ENCODE measurements around the gene SCML1. TPM values are rescaled to one million over a fixed set of nuclear protein-coding genes. Genes with fewer than 3 reads are reported as not detected.

The SCML1 gene
- total and polyA plus RNA-seq, 10 of the 15 experiments (the other 5 are each of a cell fraction or from before 2014, with no cell fraction given): 0.62 to 48.3 (median 1.6) TPM

GRCh38 chrX:17713288-17713687 lies 24.0 kb upstream of the SCML1 start:
- intact Hi-C loops (cut with micrococcal nuclease; ENCODE audit: unreplicated experiment): no loop called here
- DNase-seq (ENCODE audit: low read depth, low spot score): no peak
- no TSS peak for BruUV-seq (replicated peaks)
- H3K79me2 ChIP-seq (ENCODE audit: control insufficient read depth, insufficient read depth, low read length): no peaks in the 10 kb centered on the region
- H3K27ac ChIP-seq (ENCODE audit: control insufficient read depth, insufficient read depth): no peak overlapping the region
- H2AFZ ChIP-seq (ENCODE audit: control insufficient read depth, low read depth, low read length): no peak overlapping the region
- POLR2A ChIA-PET: interaction anchor here (0.7 kb wide), 1 partner anchor 117 kb away, joined by 3 read pairs; no protein-coding TSS in a partner anchor
- TF ChIP-seq PAX5 (IDR thresholded peaks at IDR 0.05; ENCODE audit: borderline replicate concordance, low read depth, low read length) (no peak), TCF7 (IDR thresholded peaks at IDR 0.05; ENCODE audit: borderline replicate concordance) (no peak), TARDBP (IDR thresholded peaks at IDR 0.05; ENCODE audit: borderline replicate concordance) (no peak), FOS (IDR thresholded peaks at IDR 0.05; ENCODE audit: borderline replicate concordance, extremely low read depth, insufficient read length) (no peak), ASH2L (IDR thresholded peaks at IDR 0.05; ENCODE audit: borderline replicate concordance, low read depth) (no peak), FOXK2 (IDR thresholded peaks at IDR 0.05) (no peak), SRF (IDR thresholded peaks at IDR 0.05; ENCODE audit: low read depth in 2 of 2, low read length in 2 of 2) (no peak), IKZF2 (IDR thresholded peaks at IDR 0.05) (no peak)
- SMC1A ChIA-PET (ENCODE audit: uncharacterized antibody, unreplicated experiment): no interaction called here
- H3K9ac ChIP-seq (ENCODE audit: control insufficient read depth, insufficient read depth, low read length): no peak overlapping the region
- no peaks in the 10 kb centered on the region for H3K36me3 ChIP-seq (ENCODE audit: control insufficient read depth in 2 of 2, insufficient read depth in 2 of 2, low read length in 1 of 2)
- H3K4me2 ChIP-seq (ENCODE audit: control insufficient read depth, insufficient read depth): no peak overlapping the region
- H3K4me3 ChIP-seq: no peak overlapping the region
- no peak for FAIRE-seq
- H3K4me1 ChIP-seq (ENCODE audit: control insufficient read depth, insufficient read depth, low read length): no peaks in the 10 kb centered on the region
- no peak for ATAC-seq
- CTCF ChIA-PET: no interaction called here
- RAD21 ChIA-PET (ENCODE audit: unreplicated experiment): no interaction called here
- H4K20me1 ChIP-seq (ENCODE audit: control insufficient read depth, insufficient read depth): no peaks in the 10 kb centered on the region
- in situ Hi-C loops (cut with MboI): no loop called here
- WGBS (ENCODE audit: insufficient coverage, insufficient replicate concordance, low lambda C conversion rate, missing lambda C conversion rate): 5% methylated on average over 2 of the region's 2 CpGs
- no peaks in the 10 kb centered on the region for H3K9me3 ChIP-seq (replicated peaks; ENCODE audit: control insufficient read depth, insufficient read depth, low read length)
- no peaks in the 10 kb centered on the region for H3K27me3 ChIP-seq (replicated peaks in 1 of 2; ENCODE audit: control insufficient read depth in 2 of 2, insufficient read depth in 2 of 2, low read length in 1 of 2)

- no peak overlapping the region for H2AFZ ChIP-seq (ENCODE audit: control insufficient read depth, low read depth, low read length)
- BruUV-seq (replicated peaks): no TSS peak
- H3K4me1 ChIP-seq (ENCODE audit: control insufficient read depth, insufficient read depth, low read length): no peaks in the 10 kb centered on the region
- H3K4me3 ChIP-seq: no peak overlapping the region
- ChIA-PET SMC1A (ENCODE audit: uncharacterized antibody, unreplicated experiment) (no interaction called here), POLR2A (no interaction called here), RAD21 (ENCODE audit: unreplicated experiment) (no interaction called here), CTCF (no interaction called here)
- TF ChIP-seq HDAC2 (IDR thresholded peaks at IDR 0.05) (no peak), RUNX3 (IDR thresholded peaks at IDR 0.05; ENCODE audit: low read length) (no peak), DPF2 (IDR thresholded peaks at IDR 0.05) (no peak), KLF5 (IDR thresholded peaks at IDR 0.05; ENCODE audit: partially characterized antibody) (no peak), FOS (IDR thresholded peaks at IDR 0.05; ENCODE audit: borderline replicate concordance, extremely low read depth, insufficient read length) (no peak), SP1 (IDR thresholded peaks at IDR 0.05; ENCODE audit: low read depth, low read length) (no peak), TCF7 (IDR thresholded peaks at IDR 0.05; ENCODE audit: borderline replicate concordance) (no peak), ZBED1 (IDR thresholded peaks at IDR 0.05; ENCODE audit: borderline replicate concordance) (no peak), ESRRA (IDR thresholded peaks at IDR 0.05; ENCODE audit: low read length) (no peak), MTA2 (IDR thresholded peaks at IDR 0.05; ENCODE audit: low read depth) (no peak), ASH2L (IDR thresholded peaks at IDR 0.05; ENCODE audit: borderline replicate concordance, low read depth) (no peak), BCL11A (IDR thresholded peaks at IDR 0.05; ENCODE audit: low read depth, low read length) (no peak)
- TF ChIP-seq, protein P1, sequence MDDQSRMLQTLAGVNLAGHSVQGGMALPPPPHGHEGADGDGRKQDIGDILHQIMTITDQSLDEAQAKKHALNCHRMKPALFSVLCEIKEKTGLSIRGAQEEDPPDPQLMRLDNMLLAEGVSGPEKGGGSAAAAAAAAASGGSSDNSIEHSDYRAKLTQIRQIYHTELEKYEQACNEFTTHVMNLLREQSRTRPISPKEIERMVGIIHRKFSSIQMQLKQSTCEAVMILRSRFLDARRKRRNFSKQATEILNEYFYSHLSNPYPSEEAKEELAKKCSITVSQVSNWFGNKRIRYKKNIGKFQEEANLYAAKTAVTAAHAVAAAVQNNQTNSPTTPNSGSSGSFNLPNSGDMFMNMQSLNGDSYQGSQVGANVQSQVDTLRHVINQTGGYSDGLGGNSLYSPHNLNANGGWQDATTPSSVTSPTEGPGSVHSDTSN (IDR thresholded peaks at IDR 0.05; ENCODE audit: insufficient replicate concordance, low read depth, low read length): no peak
- in situ Hi-C loops (cut with MboI): no loop called here
- FAIRE-seq (no peak), ATAC-seq (no peak), DNase-seq (ENCODE audit: low read depth, low spot score) (no peak)
- H3K36me3 ChIP-seq (ENCODE audit: control insufficient read depth in 2 of 2, insufficient read depth in 2 of 2, low read length in 1 of 2): no peaks in the 10 kb centered on the region
- H3K27me3 ChIP-seq (replicated peaks in 1 of 2; ENCODE audit: control insufficient read depth in 2 of 2, insufficient read depth in 2 of 2, low read length in 1 of 2): no peaks in the 10 kb centered on the region
- H3K79me2 ChIP-seq (ENCODE audit: control insufficient read depth, insufficient read depth, low read length): no peaks in the 10 kb centered on the region
- H3K4me2 ChIP-seq (ENCODE audit: control insufficient read depth, insufficient read depth): no peak overlapping the region
- no peak overlapping the region for H3K27ac ChIP-seq (ENCODE audit: control insufficient read depth, insufficient read depth)
- no peaks in the 10 kb centered on the region for H4K20me1 ChIP-seq (ENCODE audit: control insufficient read depth, insufficient read depth)
- intact Hi-C loops (cut with micrococcal nuclease; ENCODE audit: unreplicated experiment): no loop called here
- H3K9ac ChIP-seq (ENCODE audit: control insufficient read depth, insufficient read depth, low read length): no peak overlapping the region
- H3K9me3 ChIP-seq (replicated peaks; ENCODE audit: control insufficient read depth, insufficient read depth, low read length): no peaks in the 10 kb centered on the region
Observed at GRCh38 chrX:17718649-17719165, 18.6 kb upstream of the SCML1 start.
